Measurements from ENCODE around the gene TTLL8.

Gene TTLL8

DNA sequence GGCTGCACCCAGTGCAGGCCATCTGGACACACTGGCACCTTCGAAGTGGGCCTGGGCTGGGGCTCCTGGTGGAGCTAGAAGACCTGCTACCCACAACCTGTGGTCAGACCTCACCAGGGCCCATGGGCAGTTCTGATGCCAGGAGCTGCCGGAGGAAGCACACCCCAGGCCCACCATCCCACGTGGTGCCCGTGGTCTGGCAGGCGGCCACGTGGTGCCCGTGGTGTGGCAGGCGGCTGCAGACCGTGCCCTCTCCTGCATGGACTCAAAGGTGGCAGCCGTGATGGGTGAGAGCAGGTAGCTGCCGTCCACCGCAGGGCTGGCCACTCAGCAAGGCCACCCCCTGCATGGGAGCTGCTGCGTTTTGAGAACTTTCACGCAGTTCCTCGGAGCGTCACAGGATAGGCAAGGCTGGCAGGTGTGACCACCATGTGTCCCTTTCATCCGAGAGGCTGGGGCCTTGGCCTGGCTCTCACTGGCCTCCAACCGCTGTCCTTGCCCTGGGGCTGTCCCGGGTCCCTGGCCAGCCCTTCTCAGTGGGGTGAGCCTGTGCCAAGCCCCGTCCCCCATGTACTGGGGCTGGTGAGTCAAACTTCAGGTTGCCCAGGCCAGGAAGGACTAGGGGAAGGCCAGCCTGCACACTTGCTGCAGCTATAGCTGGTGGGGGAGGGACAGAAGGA, 41.6 kb downstream of the TTLL8 start:
- DNase-seq = no peak

DNA sequence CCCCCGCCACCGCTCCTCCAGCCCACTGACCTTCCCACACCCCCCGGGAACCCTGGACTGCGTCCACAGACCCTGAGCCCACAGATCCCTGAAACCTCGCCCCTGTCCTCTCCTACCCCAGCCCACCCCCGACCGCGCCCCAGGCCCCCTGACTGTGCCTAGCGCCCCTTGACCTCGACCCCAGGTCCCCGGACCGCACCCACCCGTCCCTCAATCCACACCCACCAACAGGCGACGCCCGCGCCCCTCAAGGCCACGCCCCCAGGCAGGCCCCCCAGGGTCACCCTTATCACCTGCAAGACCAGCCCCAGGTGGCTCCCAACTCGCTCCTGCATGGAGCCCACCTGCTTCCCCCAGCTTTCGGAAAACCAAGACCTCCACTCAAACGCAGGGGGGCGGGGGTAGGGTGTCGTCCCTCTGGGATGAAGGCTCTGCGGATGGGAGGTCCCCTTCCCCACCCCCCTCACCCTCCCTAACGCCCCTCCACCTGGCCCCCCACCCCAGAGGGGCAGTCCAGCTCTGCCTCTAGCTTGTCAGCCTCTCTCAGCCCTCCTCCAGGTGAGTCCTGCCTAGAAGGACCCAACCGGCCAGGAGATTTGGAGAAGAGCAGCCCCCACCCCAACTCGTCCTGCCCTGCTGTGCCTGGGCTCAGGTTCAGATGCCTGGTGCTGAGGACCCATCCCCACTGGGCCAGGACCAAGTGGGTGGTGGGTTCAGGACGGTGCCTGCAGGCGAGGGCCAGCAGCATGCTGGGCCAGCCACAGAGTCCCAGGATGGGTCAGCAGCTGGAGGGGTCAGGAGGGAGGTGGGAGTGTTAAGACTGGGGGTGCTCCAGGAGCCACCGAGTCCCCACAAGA, 42.4 kb downstream of the TTLL8 start:
- DNase-seq = peak; percentile 7

DNA sequence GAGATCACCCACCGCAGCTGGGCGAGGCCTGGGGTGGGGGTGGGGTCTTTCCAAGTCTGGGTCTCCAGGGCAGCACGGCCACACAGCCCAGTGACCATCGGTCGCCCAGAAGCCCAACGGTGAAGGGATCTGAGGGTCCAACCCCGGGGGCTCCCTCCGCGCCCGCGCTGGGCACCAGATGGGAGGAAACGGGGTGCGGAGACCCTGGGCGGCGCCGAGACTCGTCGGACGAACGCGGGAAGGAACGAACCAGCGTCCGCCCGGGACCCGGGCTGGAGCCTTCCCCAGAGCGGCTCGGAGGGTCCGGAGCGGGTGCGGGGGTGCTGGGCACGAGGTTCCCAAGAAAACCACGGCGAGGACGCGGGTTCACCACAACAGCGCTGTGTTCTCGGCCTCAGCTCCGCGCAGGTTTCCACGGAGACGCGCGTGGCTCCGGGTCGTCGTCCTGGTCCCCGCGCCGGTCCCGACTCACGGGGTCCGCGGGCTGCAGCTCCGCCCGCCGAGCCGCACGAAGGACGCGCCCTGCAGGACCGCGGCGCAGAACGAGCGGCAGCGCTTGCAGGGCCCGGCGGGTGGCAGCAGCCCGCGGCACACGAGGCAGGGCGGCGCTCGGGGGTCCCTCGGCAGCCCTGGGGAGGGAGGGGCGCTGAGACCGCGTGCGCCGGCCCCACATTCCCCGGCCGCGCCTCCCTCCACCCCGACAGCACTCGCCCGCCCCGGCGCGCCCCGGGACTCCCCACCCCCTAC, 43.3 kb downstream of the TTLL8 start:
- DNase-seq = peak; percentile 16

DNA sequence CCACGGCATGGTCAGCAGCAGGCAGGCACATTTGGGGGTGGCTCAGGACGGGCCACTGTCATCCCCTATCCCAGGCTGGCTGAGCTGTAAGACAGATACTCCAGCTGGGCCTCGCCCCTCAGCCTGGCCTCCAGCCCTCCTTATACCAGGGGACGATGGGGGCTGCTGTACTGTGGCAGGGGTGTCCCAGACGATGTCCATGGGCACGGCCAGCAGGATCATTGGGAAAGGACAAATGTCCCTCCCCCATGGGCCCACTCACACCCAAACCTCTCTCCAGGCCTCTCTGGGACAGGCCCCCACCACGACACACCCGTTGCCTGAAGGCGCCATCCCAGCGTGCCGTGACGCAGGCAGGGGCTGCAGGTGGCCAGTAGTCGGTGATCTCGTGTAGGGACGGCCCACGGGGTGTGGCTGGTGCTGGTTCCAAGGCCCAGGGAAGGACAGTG, 44.0 kb downstream of the TTLL8 start:
- peak; percentile 10 for DNase-seq

DNA sequence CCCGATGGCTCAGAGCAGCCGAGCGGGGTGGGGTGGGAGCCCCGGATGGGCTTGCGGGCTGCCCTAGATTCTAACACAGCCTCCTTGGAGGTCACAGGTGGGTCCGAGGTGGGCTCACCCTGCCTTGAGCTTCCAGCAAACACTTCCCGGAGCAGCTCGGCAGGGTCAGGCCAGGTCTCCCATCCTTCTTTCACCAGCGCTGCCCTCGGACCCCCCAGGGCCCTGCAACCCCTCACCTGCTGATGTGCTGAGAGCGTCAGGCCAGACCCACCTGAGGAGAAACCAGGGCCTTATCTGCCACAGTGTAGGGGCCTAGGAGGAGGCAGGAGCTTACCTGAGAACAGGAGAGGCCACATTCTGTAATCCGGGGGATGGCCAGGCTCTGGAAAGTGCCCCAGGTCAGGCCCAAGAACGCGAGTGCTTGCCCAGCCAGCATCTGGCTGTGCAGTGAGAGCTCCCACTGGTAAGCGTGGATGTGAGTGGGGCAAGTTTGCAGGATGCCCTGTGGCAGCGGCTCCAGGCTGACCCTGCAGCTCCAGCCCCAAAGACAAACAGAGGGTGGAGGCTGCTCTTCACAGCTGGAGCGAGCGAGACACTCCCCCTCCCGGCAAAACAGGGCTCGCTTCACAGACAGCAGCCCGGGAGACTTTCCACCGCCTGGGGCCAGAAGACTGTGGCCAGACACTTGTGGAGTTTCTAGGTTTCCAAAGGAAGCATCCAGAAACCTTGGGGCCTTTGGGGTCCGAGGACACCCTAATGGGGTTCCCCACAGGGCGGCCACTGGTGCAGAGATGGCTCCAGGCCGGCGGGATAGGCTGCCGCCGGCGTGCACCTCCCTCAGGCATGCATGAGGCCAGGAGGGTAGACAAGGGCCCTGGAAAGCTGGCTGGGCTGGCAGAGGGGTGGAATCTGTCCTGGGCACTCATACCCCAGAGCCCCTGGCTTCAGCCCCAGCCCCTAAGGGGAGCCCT, 45.6 kb downstream of the TTLL8 start, which contains the start of gene IL17REL:
Gene IL17REL, minus strand, starts transcription at position 555 of the 971 bp plus-strand sequence. Its CDS starts 119 bp downstream, at position 436.
- DNase-seq = peak; percentile 8

DNA sequence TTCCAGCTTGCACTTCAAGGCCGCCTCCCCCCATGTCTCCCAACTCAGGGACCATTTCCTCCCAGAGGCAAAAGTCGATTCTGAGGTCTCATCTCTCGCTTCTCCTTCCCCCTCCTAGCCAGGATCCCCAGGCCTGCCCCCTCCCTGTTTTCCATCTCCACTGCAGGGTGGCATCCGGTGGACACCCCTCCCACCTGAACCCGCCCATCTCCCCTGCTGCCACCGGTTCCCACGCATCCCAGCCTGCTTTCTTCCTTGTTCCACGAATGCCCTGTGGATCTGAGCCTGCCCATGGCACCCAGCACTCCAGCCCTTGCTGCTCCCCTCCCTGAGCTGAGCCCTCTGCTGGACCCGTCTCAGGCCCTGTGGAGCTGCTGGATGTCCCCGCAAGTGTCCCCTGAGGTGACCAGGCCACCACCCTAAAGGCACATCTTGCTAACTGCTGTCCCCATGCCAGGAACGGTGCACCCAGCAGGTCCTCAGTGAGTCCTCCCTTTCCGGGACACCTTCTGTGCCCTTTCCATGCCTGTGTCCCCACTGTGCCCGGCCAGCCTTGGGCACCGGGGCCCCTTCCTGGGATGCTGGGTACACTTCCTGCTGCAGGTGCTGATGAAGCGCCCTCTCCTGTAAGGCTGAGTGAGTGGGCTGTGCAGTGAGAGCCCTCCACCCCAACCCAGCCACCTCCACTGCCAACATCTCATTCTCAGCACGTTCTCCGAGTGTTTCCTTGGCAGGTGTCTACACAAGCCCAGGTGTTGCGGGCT, 46.5 kb downstream of the TTLL8 start:
- DNase-seq = peak; percentile 8

DNA sequence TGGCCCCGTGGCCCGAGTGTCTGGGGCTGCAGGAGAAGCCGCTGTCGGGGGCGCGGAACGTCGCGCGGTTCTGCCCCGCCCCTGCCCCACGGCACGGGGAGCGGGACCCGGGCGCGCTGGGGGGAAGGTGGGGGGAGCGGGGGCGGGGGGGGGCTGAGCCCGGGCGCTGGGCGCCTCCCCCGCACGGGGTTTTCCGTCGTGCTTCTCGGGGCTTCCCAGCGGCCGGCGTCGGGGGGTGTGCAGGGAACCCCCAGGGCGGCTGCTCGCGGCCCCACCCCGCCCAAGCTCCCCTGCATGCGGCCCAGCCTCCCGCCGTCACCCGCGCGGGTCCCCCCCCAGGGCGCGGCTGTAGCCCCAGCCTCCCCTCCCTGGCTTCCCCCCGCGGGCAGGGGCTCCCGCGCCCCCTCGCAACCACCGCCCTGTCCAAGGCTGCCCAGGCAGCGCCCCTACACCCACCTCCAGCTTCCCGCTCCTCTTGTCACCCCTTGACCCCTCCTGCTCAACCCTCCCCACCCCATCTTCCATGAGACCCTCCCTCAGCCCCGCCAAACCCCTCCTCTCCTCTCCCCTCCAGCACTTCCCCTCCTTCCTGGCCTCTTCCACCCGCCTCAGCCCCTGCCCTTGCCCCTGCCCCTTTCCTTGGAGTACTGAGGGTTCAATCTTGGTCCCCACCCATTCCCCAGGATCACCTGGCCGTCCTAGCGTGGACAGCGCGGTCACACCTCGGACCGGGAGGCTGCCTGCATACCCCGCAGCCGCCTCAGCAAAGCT, 47.2 kb downstream of the TTLL8 start:
- peak; percentile 63 for DNase-seq

DNA sequence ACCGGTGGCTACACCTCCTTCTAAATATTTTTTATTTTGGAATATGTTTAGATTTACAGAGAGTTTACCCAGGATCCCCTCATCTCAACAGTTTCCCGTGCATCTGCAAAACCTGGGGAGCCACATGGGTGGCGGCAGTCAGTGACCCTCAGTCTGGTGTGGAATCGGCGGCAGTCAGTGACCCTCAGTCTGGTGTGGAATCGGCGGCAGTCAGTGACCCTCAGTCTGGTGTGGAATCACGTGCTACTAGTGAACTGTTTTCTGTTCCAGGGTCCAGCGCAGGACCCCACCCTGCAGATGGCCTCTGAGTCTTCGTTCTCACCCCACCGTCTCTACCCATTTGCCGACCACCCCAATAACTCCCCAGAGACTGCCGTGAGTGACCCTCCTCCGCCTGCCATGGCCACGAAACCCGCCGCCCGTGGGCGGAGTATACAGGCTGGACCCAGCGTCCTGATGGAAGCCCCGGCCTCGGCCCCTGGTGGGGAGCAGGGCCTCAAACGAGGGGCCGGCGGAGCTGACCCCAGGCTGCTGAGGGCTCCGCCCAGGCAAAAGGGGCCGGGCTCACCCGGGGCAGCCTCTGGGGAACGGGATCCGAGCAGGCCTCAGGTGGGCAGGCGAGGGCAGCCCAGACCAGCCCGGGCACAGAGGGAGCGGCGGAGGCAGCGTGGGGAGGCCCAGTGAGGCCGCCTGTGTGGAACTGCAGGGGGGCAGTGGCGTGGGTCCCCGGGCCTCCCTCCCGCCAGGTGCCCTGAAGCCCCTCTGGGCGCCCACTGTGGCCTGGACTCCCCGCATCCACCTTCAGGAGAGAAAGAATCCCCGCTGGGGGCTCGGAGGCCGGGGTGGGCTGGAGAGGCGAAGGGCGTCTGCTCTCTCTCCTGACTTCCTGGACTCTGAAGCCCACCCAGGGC, 48.1 kb downstream of the TTLL8 start:
- DNase-seq = no peak

DNA sequence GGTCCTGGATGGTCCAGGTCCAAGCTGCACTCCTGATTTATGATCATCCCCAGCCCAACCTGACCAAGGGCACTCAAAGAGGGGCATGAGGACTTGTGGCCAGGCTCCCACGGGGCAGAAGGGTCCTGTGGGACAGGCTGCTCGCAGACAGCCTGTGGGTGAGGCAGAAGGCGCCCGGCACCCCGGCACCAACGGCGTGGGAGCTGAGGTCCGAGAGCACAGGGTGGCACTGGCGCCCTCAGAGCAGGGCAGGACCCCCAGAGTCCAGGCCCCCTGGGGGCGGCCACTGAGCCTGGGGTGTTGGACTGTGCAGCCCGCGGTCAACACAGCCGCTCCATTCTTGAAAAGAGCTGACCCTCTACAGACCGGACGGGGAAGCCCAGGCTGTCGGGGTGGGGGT, 48.8 kb downstream of the TTLL8 start:
- DNase-seq = no peak

DNA sequence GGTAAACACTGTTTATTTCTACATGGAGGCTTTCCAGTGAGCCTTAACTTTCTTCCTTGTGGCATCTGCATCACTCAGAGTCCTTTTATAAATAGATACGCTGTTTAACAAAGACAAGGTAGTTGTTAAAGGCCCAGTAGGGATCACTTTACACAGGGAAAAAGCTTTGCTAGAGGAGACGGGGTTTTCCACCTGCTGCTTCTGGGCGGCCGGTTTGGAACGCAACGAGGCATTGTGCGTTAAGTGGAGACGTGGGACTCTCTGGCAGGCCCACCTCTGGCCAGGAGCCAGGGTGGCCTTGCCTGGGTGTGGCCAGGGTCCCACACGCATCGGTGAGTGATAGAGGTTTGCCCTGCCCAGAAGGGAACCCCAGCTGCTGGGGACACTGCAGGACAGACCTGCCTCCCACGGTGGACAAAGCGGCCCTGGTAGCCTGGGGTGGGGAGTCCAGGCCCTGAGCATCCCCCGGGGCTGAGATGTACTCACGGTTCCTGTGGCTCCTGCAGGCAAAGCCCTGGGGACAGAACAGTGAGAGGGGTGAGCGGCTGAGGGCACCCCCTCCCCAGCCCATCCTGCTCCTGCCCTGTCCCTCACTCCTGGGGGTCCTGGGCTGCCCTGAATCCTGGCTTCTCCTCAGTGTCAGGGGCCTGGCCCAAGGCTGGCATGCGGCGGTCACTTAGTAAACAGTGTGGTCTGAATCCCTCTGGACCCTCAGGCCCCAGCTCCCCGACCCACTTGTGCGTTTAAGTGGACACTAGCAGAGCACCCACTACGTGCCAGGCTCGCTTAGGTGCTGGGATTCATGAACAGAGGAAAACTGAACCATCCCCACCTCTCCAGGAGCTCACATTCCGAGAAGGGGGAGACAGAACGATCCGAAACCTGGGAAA, 49.7 kb downstream of the TTLL8 start:
- no peak for DNase-seq

DNA sequence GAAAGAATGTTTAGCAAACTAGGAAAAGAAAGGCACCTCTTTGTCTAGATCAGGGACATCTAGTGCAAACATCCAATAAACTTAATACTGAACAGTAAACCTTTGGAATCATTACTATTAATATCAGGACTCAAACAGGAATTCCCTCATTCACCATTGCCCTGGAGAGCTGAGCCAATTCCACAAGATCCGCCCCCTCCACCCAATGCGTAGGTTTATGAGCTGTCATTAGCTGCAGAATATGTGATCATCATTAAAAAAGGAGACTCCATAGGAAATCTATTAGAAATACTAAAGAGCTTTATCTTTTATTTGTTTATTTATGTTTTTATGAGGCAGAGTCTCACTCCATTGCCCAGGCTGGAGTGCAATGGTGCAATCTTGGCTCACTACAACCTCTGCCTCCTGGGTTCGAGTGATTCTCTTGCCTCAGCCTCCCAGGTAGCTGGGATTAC, 51.0 kb downstream of the TTLL8 start:
- DNase-seq = no peak

DNA sequence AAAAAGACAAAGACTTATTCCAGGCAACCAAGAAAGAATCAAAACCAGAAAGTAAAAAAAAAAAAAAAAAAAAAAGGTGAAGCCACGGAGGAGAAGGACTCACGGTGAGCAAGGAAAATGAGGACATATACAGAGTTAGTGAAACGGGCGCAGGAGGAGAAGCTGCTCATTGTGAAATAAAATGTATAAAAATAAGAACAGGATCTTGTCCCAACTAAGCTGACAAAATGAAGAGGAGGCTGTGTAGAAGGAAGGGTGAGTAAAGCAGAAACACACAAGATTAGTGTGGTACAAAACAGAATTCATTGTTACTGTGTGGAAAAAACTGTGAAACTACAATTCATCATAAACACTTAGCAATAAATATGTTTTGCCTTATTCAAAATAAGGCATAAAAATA, 53.2 kb downstream of the TTLL8 start:
- DNase-seq = no peak

DNA sequence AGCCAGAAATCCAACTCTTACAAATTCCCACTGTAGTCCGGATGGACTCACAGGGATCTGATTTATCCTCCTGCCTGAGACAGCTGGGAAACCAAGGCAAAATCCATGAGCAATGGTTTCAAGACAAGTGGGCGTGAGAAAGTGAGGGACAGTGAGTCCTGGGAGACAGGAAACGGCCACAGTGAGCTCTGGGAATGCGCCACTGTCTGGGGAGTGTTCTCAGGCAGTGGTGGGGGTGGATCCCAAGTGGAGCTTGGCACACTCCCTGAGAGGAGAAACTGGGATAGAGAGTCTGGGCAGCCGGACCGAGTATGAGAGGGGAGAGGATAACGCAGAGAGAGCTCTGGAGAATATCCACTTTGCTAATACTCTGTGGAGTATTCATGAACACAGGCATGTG, 55.3 kb downstream of the TTLL8 start:
- no peak for DNase-seq

DNA sequence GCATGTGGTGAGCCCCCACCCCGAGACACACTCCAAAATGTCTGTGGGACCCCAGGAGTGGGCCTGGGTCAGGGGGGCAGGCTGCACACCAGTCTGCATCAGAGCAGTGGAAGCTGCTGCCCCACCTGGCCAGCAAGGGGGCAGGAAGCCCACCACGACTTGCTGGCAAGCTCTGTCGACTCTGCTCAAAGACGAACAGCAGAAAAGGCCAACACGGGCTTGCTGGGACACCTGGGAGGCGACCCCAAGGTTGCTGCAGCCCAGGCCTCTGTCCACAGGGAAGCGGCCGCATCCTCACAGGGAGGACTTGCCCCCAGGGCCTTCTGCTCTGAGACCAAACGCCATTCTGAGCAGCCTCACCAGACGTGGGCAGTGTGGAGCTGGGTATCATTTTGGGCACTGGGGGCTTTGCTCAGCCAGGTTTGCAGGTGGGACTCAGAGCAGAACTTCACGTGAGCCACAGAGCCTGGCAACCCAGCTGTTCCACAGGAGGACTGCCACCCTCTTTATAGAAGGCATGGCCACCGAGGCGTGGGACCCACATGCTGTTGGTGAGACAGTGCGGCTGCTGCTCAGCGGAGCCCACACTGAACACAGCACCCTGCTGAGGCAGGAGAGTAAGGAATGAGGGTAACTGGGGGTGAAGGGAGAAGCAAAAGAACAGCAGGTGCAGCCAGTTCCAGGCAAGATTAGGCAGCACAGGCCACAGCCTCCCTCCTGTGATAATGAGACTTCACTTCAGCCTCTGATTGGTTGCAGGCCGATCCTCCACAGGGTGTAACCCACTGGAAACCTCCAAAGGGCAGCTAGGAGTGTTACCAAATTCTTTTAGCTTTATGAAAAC, 56.5 kb downstream of the TTLL8 start:
- no peak for DNase-seq

DNA sequence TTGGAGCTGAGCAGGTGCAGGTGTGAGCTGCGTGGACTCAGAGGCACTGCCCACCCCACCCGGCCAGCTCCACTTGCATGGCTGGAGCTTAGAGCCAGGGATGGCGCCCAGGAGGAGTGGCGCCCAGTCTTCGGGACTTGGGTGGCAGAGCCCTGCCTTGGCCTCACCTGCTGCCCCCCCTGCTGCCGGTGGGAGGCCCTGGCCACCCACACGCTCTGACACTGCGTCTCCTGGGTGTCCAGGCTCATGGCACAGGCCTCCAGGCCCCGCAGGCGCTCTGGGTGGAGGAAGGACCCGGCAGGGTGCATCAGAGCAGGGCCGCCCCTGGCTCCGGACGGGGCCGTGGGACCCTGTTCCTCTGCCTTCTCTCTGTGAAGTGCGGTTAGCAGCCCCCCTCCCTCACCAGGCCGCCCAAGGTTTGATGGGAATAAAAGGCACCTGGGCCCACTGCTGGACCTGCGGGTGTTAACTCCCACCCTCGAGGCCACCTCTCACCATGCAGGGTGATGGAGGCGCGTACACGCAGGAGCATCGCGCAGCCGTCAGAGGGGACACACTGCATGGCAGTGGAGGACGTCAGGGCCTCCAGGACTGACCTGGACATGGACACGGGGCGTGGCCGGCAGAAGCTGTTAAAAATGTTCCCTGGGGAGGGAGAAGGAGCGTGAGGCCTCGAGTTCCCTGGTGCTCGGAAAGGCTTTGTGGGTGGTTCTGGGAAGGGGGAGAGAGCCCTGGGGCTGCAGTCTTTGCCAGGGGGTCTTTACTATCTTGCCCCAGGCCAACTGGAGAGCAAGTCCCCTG, 57.3 kb downstream of the TTLL8 start:
- DNase-seq = no peak

DNA sequence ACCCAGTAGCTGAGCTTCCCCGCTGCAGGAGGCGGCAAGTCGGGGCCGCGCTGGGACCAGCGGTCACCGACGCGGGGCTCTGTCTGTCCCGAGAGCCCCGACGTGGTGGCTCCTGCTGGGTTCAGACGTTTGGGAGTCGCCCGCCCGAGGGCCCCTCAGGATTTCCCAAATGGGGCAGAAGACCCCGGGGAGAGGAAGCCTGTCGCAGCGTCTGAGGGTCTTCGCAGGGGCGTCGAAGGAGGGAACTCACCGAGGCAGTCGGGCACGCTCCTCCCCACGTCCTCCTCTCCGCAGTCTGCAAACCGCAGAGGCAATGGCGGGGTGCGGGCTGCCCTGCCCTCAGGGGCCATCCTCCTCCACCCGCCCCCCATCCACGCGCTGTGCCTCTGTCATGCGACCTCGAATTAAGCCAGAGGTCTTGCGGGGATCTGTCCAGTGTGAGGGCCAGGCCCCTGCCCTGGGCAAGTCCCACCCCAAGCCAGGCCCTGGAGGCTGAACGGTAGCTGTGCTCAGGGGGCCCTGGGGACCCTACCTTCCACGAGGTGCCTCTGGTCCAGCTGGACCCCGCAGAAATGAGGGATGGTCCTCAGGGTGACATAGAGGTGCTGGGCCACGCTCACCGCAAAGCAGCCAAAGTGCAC, 58.0 kb downstream of the TTLL8 start:
- no peak for DNase-seq

Data from activated naive CD4-positive, alpha-beta T cell treated with anti-CD3 and anti-CD28 coated beads, Interleukin-2, amount 50 U/mL, for 16 hours (primary cell).